Stomach (tissue), 4 donors: ENCODE measurements around the gene XYLB.

Experiments
- CTCF ChIP-seq, 7 experiments: fragments of 450-650 bp in 4 of 7; fragments of 200-600 bp in 3 of 7; sonication (generic) in 3 of 7; IDR thresholded peaks; one replicate each; pipeline ENCODE4 v1.5.1; 2016 to 2019; ENCODE audit warnings: antibody characterized with exemption in 7 of 7, control low read depth in 2 of 7, mild to moderate bottlenecking in 1 of 7
- EP300 ChIP-seq: sonication (generic); formaldehyde crosslinking; IDR thresholded peaks from one replicate; pipeline ENCODE4 v1.6.1; 2017; ENCODE audit warnings: antibody characterized with exemption
- POLR2A ChIP-seq, 4 donors: fragments of 450-650 bp; IDR thresholded peaks; one replicate each; pipeline ENCODE4 v1.6.1; 2016; ENCODE audit warnings: antibody characterized with exemption in 4 of 4, control low read depth in 2 of 4, mild to moderate bottlenecking in 1 of 4, moderate library complexity in 1 of 4
- POLR2AphosphoS5 ChIP-seq, 3 donors: sonication (generic); formaldehyde crosslinking; IDR thresholded peaks; one replicate each; pipeline ENCODE4 v1.6.1; 2016; ENCODE audit warnings: antibody characterized with exemption in 3 of 3

GRCh38 chr3:38382506-38383080, 36.0 kb downstream of the XYLB start:
- TF ChIP-seq CTCF (IDR thresholded peaks at IDR 0.05): no peak
- TF ChIP-seq EP300: no peak
- no peak for TF ChIP-seq POLR2A (IDR thresholded peaks at IDR 0.05)
- no peak for TF ChIP-seq POLR2AphosphoS5 (IDR thresholded peaks at IDR 0.05)
